GM19099 (cell line): Measurements from ENCODE around the gene ZNF385B.

Source experiments
- POLR2A ChIP-seq: IDR thresholded peaks from 3 replicates; pipeline ENCODE4 v1.6.1; 2011; ENCODE audit warnings: low read depth; ENCODE audit not compliant: insufficient read length; ENCODE audit errors: extremely low read depth

The ZNF385B gene

GRCh38 chr2:179701524-179702110, 159.8 kb downstream of the ZNF385B start:
- TF ChIP-seq POLR2A, result no peak

GRCh38 chr2:179695486-179695885, 165.9 kb downstream of the ZNF385B start:
- no peak for TF ChIP-seq POLR2A

- no peak for TF ChIP-seq POLR2A
These were observed 166.4 kb downstream of the ZNF385B start for GRCh38 chr2:179694963-179695362.

- no peak for TF ChIP-seq POLR2A
These were observed 168.8 kb downstream of the ZNF385B start for GRCh38 chr2:179692610-179693009.

- TF ChIP-seq POLR2A, result no peak
These were observed 169.4 kb downstream of the ZNF385B start for GRCh38 chr2:179692043-179692442.

GRCh38 chr2:179691235-179691634, 170.2 kb downstream of the ZNF385B start:
- TF ChIP-seq POLR2A, result no peak

- TF ChIP-seq POLR2A, result no peak
These were observed 174.6 kb downstream of the ZNF385B start for GRCh38 chr2:179686718-179687342.

- no peak for TF ChIP-seq POLR2A
These were observed 175.3 kb downstream of the ZNF385B start for GRCh38 chr2:179686069-179686468.

- no peak for TF ChIP-seq POLR2A
These were observed 176.3 kb downstream of the ZNF385B start for GRCh38 chr2:179685146-179685545.

- no peak for TF ChIP-seq POLR2A
These were observed 178.7 kb downstream of the ZNF385B start for GRCh38 chr2:179682756-179683155.

- TF ChIP-seq POLR2A, result no peak
These were observed 183.5 kb downstream of the ZNF385B start for GRCh38 chr2:179677746-179678505.

GRCh38 chr2:179677077-179677688, 184.2 kb downstream of the ZNF385B start:
- TF ChIP-seq POLR2A, result no peak

GRCh38 chr2:179675435-179675834, 186.0 kb downstream of the ZNF385B start:
- no peak for TF ChIP-seq POLR2A

- TF ChIP-seq POLR2A, result no peak
These were observed 190.1 kb downstream of the ZNF385B start for GRCh38 chr2:179671043-179671981.
